DOHH2 (cell line): ENCODE results near the gene ZNF23.

Experiments used
- CTCF ChIP-seq: fragments of 200-600 bp; sonication (generic); IDR thresholded peaks from one replicate; pipeline ENCODE4 v1.5.1; 2014; ENCODE audit warnings: antibody characterized with exemption, mild to moderate bottlenecking, low read depth, low read length; ENCODE audit not compliant: poor library complexity, severe bottlenecking
- EZH2phosphoT487 ChIP-seq: fragments of 200-600 bp; sonication (generic); IDR thresholded peaks from 2 replicates; pipeline ENCODE4 v1.6.1; 2017; ENCODE audit warnings: borderline replicate concordance, mild to moderate bottlenecking, antibody characterized with exemption, low read length, moderate library complexity, mixed read lengths

- no peak for TF ChIP-seq CTCF
- no peak for TF ChIP-seq EZH2phosphoT487
These were observed 29.0 kb upstream of the ZNF23 start for GRCh38 chr16:71491054-71491453.
